Peyer's patch (tissue), 4 donors: ENCODE results near the gene DNAJB14.

Source experiments
- POLR2A ChIP-seq, 2 donors: fragments of 450-650 bp; IDR thresholded peaks; one replicate each; pipeline ENCODE4 v1.5.1; 2017; ENCODE audit warnings: antibody characterized with exemption in 2 of 2, mild to moderate bottlenecking in 2 of 2, moderate library complexity in 2 of 2
- TF ChIP-seq, protein P1 (sequence below), 6 experiments: fragments of 450-650 bp in 4 of 6; fragments of 200-600 bp in 2 of 6; sonication (generic) in 1 of 6; IDR thresholded peaks; one replicate each; pipeline ENCODE4 v1.5.1; 2017 to 2019; ENCODE audit warnings: antibody characterized with exemption in 6 of 6, mild to moderate bottlenecking in 3 of 6, moderate library complexity in 1 of 6

DNA sequence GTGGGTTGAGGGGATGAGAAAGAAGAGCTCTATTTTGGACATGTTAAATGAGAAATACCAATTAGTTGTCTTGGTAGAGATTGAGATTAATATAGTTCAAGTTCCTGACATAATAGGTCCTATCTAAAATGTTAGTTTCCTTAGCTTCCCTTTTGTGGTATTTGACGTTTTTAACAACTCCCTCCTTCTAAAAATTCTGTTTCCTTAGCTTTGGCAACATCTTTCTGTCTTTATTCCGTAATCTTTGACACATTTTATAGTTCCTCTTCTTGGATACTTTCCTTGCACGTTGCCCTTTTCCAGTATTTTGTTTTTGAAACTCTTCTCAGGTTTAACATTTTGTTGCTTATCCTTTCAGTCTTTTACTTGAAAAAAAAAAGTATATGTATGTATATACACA, 89.1 kb downstream of the DNAJB14 start:
- no peak for TF ChIP-seq POLR2A (IDR thresholded peaks at IDR 0.05)
- TF ChIP-seq, protein P1, sequence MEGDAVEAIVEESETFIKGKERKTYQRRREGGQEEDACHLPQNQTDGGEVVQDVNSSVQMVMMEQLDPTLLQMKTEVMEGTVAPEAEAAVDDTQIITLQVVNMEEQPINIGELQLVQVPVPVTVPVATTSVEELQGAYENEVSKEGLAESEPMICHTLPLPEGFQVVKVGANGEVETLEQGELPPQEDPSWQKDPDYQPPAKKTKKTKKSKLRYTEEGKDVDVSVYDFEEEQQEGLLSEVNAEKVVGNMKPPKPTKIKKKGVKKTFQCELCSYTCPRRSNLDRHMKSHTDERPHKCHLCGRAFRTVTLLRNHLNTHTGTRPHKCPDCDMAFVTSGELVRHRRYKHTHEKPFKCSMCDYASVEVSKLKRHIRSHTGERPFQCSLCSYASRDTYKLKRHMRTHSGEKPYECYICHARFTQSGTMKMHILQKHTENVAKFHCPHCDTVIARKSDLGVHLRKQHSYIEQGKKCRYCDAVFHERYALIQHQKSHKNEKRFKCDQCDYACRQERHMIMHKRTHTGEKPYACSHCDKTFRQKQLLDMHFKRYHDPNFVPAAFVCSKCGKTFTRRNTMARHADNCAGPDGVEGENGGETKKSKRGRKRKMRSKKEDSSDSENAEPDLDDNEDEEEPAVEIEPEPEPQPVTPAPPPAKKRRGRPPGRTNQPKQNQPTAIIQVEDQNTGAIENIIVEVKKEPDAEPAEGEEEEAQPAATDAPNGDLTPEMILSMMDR (IDR thresholded peaks at IDR 0.05): no peak
